HG02759 (cell line): ENCODE results near the gene RCC1.
"Not testable (repeated sequence)": the region's sequence is repeated elsewhere in the genome, so short reads cannot be mapped to it uniquely, and the experiment has no call there.

Experiments
- ATAC-seq: cut with Tn5 transposase; IDR thresholded peaks from one replicate; pipeline ENCODE4 v1.9.1; 2021; ENCODE audit warnings: mild to moderate bottlenecking, moderate library complexity; ENCODE audit not compliant: unreplicated experiment

The RCC1 gene

GRCh38 chr1:28540651-28541050 is 34.8 kb downstream of the RCC1 start:
- no peak for ATAC-seq

GRCh38 chr1:28541414-28542015 is 35.7 kb downstream of the RCC1 start:
- not testable (repeated sequence) for ATAC-seq

GRCh38 chr1:28545246-28545628 is 39.4 kb downstream of the RCC1 start:
- ATAC-seq: no peak

GRCh38 chr1:28548318-28548717 is 42.5 kb downstream of the RCC1 start:
- no peak for ATAC-seq

- no peak for ATAC-seq
Observed at GRCh38 chr1:28551381-28551780, 45.5 kb downstream of the RCC1 start.

GRCh38 chr1:28552758-28553663 is 47.2 kb downstream of the RCC1 start, which contains the start of gene TRNAU1AP:
Gene TRNAU1AP, plus strand, starts transcription at chr1:28553085. Its CDS starts 26 bp downstream, at chr1:28553111.
- ATAC-seq: peak; percentile 94

- no peak for ATAC-seq
Observed at GRCh38 chr1:28560886-28561285, 55.0 kb downstream of the RCC1 start.

- ATAC-seq: no peak
Observed at GRCh38 chr1:28564310-28564709, 58.5 kb downstream of the RCC1 start.

GRCh38 chr1:28565040-28565439 is 59.2 kb downstream of the RCC1 start:
- ATAC-seq: no peak

- no peak for ATAC-seq
Observed at GRCh38 chr1:28565726-28566125, 59.9 kb downstream of the RCC1 start.

GRCh38 chr1:28566931-28567330 is 61.1 kb downstream of the RCC1 start:
- no peak for ATAC-seq

- ATAC-seq: no peak
Observed at GRCh38 chr1:28571911-28572310, 66.1 kb downstream of the RCC1 start.

- not testable (repeated sequence) for ATAC-seq
Observed at GRCh38 chr1:28572891-28573290, 67.0 kb downstream of the RCC1 start.

GRCh38 chr1:28573564-28573963 is 67.7 kb downstream of the RCC1 start:
- no peak for ATAC-seq

- ATAC-seq: no peak
Observed at GRCh38 chr1:28577052-28577678, 71.3 kb downstream of the RCC1 start.

- no peak for ATAC-seq
Observed at GRCh38 chr1:28577738-28578536, 72.1 kb downstream of the RCC1 start.

- ATAC-seq: no peak
Observed at GRCh38 chr1:28578696-28579218, 72.9 kb downstream of the RCC1 start.

- no peak for ATAC-seq
Observed at GRCh38 chr1:28579401-28579800, 73.6 kb downstream of the RCC1 start.

GRCh38 chr1:28580722-28581530 is 75.1 kb downstream of the RCC1 start:
- peak; percentile 16 for ATAC-seq
